BLaER1 treated with 17β-estradiol and CSF1 and Interleukin-3, amounts not matched to agents 10 nM and 100 nM (cell line): ENCODE results near the gene GPA33.

Experiments used
- H3K27ac ChIP-seq, 11 experiments: shearing (Covaris generic); formaldehyde crosslinking; 2 replicates each; pipeline ENCODE4 v1.8.1; 2022
- H3K27me3 ChIP-seq, 11 experiments: shearing (Covaris generic); formaldehyde crosslinking; 2 replicates each; pipeline ENCODE4 v1.8.1; 2022
- H3K36me3 ChIP-seq, 11 experiments: shearing (Covaris generic); formaldehyde crosslinking; 2 replicates each; pipeline ENCODE4 v1.8.1; 2022
- H3K4me1 ChIP-seq, 10 experiments: shearing (Covaris generic); formaldehyde crosslinking; 2 replicates each; pipeline ENCODE4 v1.8.1; 2022
- H3K4me2 ChIP-seq, 11 experiments: shearing (Covaris generic); formaldehyde crosslinking; 2 replicates each; pipeline ENCODE4 v1.8.1; 2022
- H3K4me3 ChIP-seq, 10 experiments: shearing (Covaris generic); formaldehyde crosslinking; 2 replicates each; pipeline ENCODE4 v1.8.1; 2022
- H3K9ac ChIP-seq, 11 experiments: shearing (Covaris generic); formaldehyde crosslinking; 2 replicates each; pipeline ENCODE4 v1.8.1; 2022
- H3K9me3 ChIP-seq, 11 experiments: shearing (Covaris generic); formaldehyde crosslinking; replicated peaks in 1 of 11; 2 replicates each; pipeline ENCODE4 v1.8.1; 2022
- H4K20me1 ChIP-seq, 11 experiments: shearing (Covaris generic); formaldehyde crosslinking; 2 replicates each; pipeline ENCODE4 v1.8.1; 2022
- Cebpa-rat ChIP-seq, 11 experiments: shearing (Covaris generic); IDR thresholded peaks; 2 replicates each; pipeline ENCODE4 v1.8.1; 2022

GPA33 gene

GRCh38 chr1:167084757-167085156 is 5.4 kb downstream of the GPA33 start:
- Histone ChIP-seq H3K36me3 (no peaks in the 10 kb centered on the region), H3K9ac (no peak overlapping the region), H3K4me1 (peaks cover 0 to 8% (median 0%) of the 10 kb centered on the region in 10 experiments; a peak in 7 of 20 replicates), H3K4me3 (no peak overlapping the region), H3K4me2 (no peak overlapping the region), H3K27ac (no peak overlapping the region), H3K9me3 (no peaks in the 10 kb centered on the region), H3K27me3 (no peaks in the 10 kb centered on the region), H4K20me1 (no peaks in the 10 kb centered on the region)
- TF ChIP-seq Cebpa-rat (IDR thresholded peaks at IDR 0.05): no peak

GRCh38 chr1:167083871-167084270 is 6.3 kb downstream of the GPA33 start:
- H4K20me1 ChIP-seq: no peaks in the 10 kb centered on the region
- no peak overlapping the region for H3K27ac ChIP-seq
- peaks cover 0 to 8% (median 0%) of the 10 kb centered on the region in 10 experiments; a peak in 6 of 20 replicates for H3K4me1 ChIP-seq
- H3K9ac ChIP-seq: no peak overlapping the region
- no peaks in the 10 kb centered on the region for H3K27me3 ChIP-seq
- no peaks in the 10 kb centered on the region for H3K9me3 ChIP-seq
- no peak overlapping the region for H3K4me3 ChIP-seq
- TF ChIP-seq Cebpa-rat (IDR thresholded peaks at IDR 0.05): no peak
- no peak overlapping the region for H3K4me2 ChIP-seq
- no peaks in the 10 kb centered on the region for H3K36me3 ChIP-seq

- Histone ChIP-seq H3K27me3 (no peaks in the 10 kb centered on the region), H3K4me3 (no peak overlapping the region), H3K9me3 (no peaks in the 10 kb centered on the region), H3K27ac (no peak overlapping the region), H4K20me1 (no peaks in the 10 kb centered on the region), H3K36me3 (no peaks in the 10 kb centered on the region), H3K4me1 (peaks cover 0 to 8% (median 0%) of the 10 kb centered on the region in 10 experiments; a peak in 6 of 20 replicates), H3K9ac (no peak overlapping the region), H3K4me2 (peak overlapping the region in 5 of 11 experiments; percentile 18 to 47 (median 24); a peak in 6 of 22 replicates)
- no peak for TF ChIP-seq Cebpa-rat (IDR thresholded peaks at IDR 0.05)
These were observed 7.0 kb downstream of the GPA33 start for GRCh38 chr1:167083066-167083665.

- no peaks in the 10 kb centered on the region for H4K20me1 ChIP-seq
- H3K36me3 ChIP-seq: no peaks in the 10 kb centered on the region
- no peaks in the 10 kb centered on the region for H3K9me3 ChIP-seq
- no peak for TF ChIP-seq Cebpa-rat (IDR thresholded peaks at IDR 0.05)
- H3K4me1 ChIP-seq: peaks cover 0 to 8% (median 0%) of the 10 kb centered on the region in 10 experiments; a peak in 6 of 20 replicates
- no peaks in the 10 kb centered on the region for H3K27me3 ChIP-seq
- H3K27ac ChIP-seq: no peak overlapping the region
- peak overlapping the region in 5 of 11 experiments; percentile 18 to 47 (median 24); a peak in 6 of 22 replicates for H3K4me2 ChIP-seq
- H3K4me3 ChIP-seq: no peak overlapping the region
- H3K9ac ChIP-seq: no peak overlapping the region
These were observed 7.6 kb downstream of the GPA33 start for GRCh38 chr1:167082511-167083027.

GRCh38 chr1:167081594-167082156 is 8.5 kb downstream of the GPA33 start:
- no peak overlapping the region for H3K4me2 ChIP-seq
- no peak overlapping the region for H3K9ac ChIP-seq
- no peaks in the 10 kb centered on the region for H3K36me3 ChIP-seq
- TF ChIP-seq Cebpa-rat (IDR thresholded peaks at IDR 0.05): no peak
- peaks cover 0 to 8% (median 0%) of the 10 kb centered on the region in 10 experiments; a peak in 6 of 20 replicates for H3K4me1 ChIP-seq
- no peaks in the 10 kb centered on the region for H3K9me3 ChIP-seq
- no peaks in the 10 kb centered on the region for H4K20me1 ChIP-seq
- no peaks in the 10 kb centered on the region for H3K27me3 ChIP-seq
- H3K4me3 ChIP-seq: no peak overlapping the region
- no peak overlapping the region for H3K27ac ChIP-seq

- no peak overlapping the region for H3K4me3 ChIP-seq
These were observed 12.3 kb downstream of the GPA33 start for GRCh38 chr1:167077868-167078210.

GRCh38 chr1:167077128-167077867 is 12.9 kb downstream of the GPA33 start:
- no peaks in the 10 kb centered on the region for H3K36me3 ChIP-seq
- no peaks in the 10 kb centered on the region for H4K20me1 ChIP-seq
- no peak overlapping the region for H3K4me2 ChIP-seq
- no peaks in the 10 kb centered on the region for H3K9me3 ChIP-seq
- TF ChIP-seq Cebpa-rat (IDR thresholded peaks at IDR 0.05): no peak
- H3K9ac ChIP-seq: no peak overlapping the region
- no peaks in the 10 kb centered on the region for H3K4me1 ChIP-seq
- no peak overlapping the region for H3K4me3 ChIP-seq
- H3K27ac ChIP-seq: no peak overlapping the region
- H3K27me3 ChIP-seq: no peaks in the 10 kb centered on the region

More at GRCh38 chr1:167077868-167078210, 12.3 kb downstream of the GPA33 start:
- Histone ChIP-seq H3K4me1 (peaks cover 0 to 5% (median 0%) of the 10 kb centered on the region in 10 experiments; a peak in 6 of 20 replicates), H3K27me3 (no peaks in the 10 kb centered on the region), H3K36me3 (no peaks in the 10 kb centered on the region), H3K4me2 (no peak overlapping the region), H3K9ac (no peak overlapping the region), H4K20me1 (no peaks in the 10 kb centered on the region), H3K27ac (no peak overlapping the region), H3K9me3 (no peaks in the 10 kb centered on the region)
- TF ChIP-seq Cebpa-rat (IDR thresholded peaks at IDR 0.05): no peak

GRCh38 chr1:167076136-167076710 is 14.0 kb downstream of the GPA33 start:
- H3K9me3 ChIP-seq: no peaks in the 10 kb centered on the region
- no peak overlapping the region for H3K9ac ChIP-seq
- H3K4me2 ChIP-seq: no peak overlapping the region
- H3K27ac ChIP-seq: no peak overlapping the region
- H3K36me3 ChIP-seq: no peaks in the 10 kb centered on the region
- H3K4me3 ChIP-seq: no peak overlapping the region
- H4K20me1 ChIP-seq: no peaks in the 10 kb centered on the region
- no peak for TF ChIP-seq Cebpa-rat (IDR thresholded peaks at IDR 0.05)
- no peaks in the 10 kb centered on the region for H3K4me1 ChIP-seq
- H3K27me3 ChIP-seq: no peaks in the 10 kb centered on the region

- no peak for TF ChIP-seq Cebpa-rat (IDR thresholded peaks at IDR 0.05)
These were observed 18.9 kb downstream of the GPA33 start for GRCh38 chr1:167071286-167071685.

More at GRCh38 chr1:167071286-167071685, 18.9 kb downstream of the GPA33 start:
- H3K9me3 ChIP-seq: no peaks in the 10 kb centered on the region
- no peak overlapping the region for H3K27ac ChIP-seq
- H3K27me3 ChIP-seq: no peaks in the 10 kb centered on the region
- no peaks in the 10 kb centered on the region for H4K20me1 ChIP-seq
- H3K4me2 ChIP-seq: no peak overlapping the region
- H3K4me3 ChIP-seq: no peak overlapping the region
- no peak overlapping the region for H3K9ac ChIP-seq
- no peaks in the 10 kb centered on the region for H3K36me3 ChIP-seq
- H3K4me1 ChIP-seq: no peaks in the 10 kb centered on the region
